Fibroblast of skin of left quadriceps (primary cell): Measurements from ENCODE around the gene DOC2B.
"Not testable (repeated sequence)": the region's sequence is repeated elsewhere in the genome, so short reads cannot be mapped to it uniquely, and the experiment has no call there.

ENCODE experiments used
- DNase-seq, 2 experiments: peaks; one replicate each; pipeline ENCODE4 v3.0.0-alpha.2; 2013; ENCODE audit warnings: low read depth in 2 of 2

Gene DOC2B

GRCh38 chr17:181245-182049 lies at the start of gene DOC2B:
Gene DOC2B, minus strand, starts transcription at chr17:181650. Its CDS starts 171 bp downstream, at chr17:181479.
- DNase-seq, result no peak

- DNase-seq, result no peak
These were observed 48.9 kb upstream of the DOC2B start for GRCh38 chr17:230395-230770.

- no peak for DNase-seq
These were observed 48.4 kb upstream of the DOC2B start for GRCh38 chr17:229709-230394.

GRCh38 chr17:228951-229708 lies 47.7 kb upstream of the DOC2B start:
- no peak for DNase-seq

GRCh38 chr17:227946-228615 lies 46.6 kb upstream of the DOC2B start:
- DNase-seq, result no peak

- DNase-seq, result no peak
These were observed 45.9 kb upstream of the DOC2B start for GRCh38 chr17:227078-227945.

- DNase-seq, result no peak
These were observed 44.9 kb upstream of the DOC2B start for GRCh38 chr17:226108-227077.

GRCh38 chr17:225551-225950 lies 44.1 kb upstream of the DOC2B start:
- DNase-seq, result no peak

- DNase-seq, result not testable (repeated sequence)
These were observed 43.1 kb upstream of the DOC2B start for GRCh38 chr17:224576-224975.

- no peak for DNase-seq
These were observed 42.4 kb upstream of the DOC2B start for GRCh38 chr17:223723-224471.

- DNase-seq, result no peak
These were observed 40.7 kb upstream of the DOC2B start for GRCh38 chr17:222172-222571.

GRCh38 chr17:219696-220095 lies 38.2 kb upstream of the DOC2B start:
- DNase-seq, result no peak

GRCh38 chr17:218432-219110 lies 37.1 kb upstream of the DOC2B start:
- no peak for DNase-seq

- DNase-seq, result no peak
These were observed 35.2 kb upstream of the DOC2B start for GRCh38 chr17:216625-217024.

GRCh38 chr17:215563-216478 lies 34.4 kb upstream of the DOC2B start:
- not testable (repeated sequence) for DNase-seq

GRCh38 chr17:214881-215331 lies 33.5 kb upstream of the DOC2B start:
- no peak for DNase-seq
